Brain microvascular endothelial cell (primary cell): ENCODE data around the gene CEACAM8.
"Not testable (repeated sequence)": the region's sequence is repeated elsewhere in the genome, so short reads cannot be mapped to it uniquely, and the experiment has no call there.

Experiments used
- DNase-seq: peaks from one replicate; pipeline ENCODE4 v3.0.0-alpha.2; 2020
- H3K27ac ChIP-seq: fragments of 250-450 bp; sonication (Bioruptor Pico); 2 replicates; pipeline ENCODE4 v1.5.1; 2020; ENCODE audit warnings: mild to moderate bottlenecking, moderate library complexity
- H3K27me3 ChIP-seq: fragments of 250-450 bp; sonication (Bioruptor Pico); replicated peaks from 2 replicates; pipeline ENCODE4 v1.5.1; 2020; ENCODE audit warnings: mild to moderate bottlenecking
- H3K36me3 ChIP-seq: fragments of 250-450 bp; sonication (Bioruptor Pico); replicated peaks from 2 replicates; pipeline ENCODE4 v1.5.1; 2020; ENCODE audit warnings: mild to moderate bottlenecking
- H3K4me3 ChIP-seq: 2 replicates; pipeline ENCODE4 v1.5.1; 2011; ENCODE audit warnings: low read depth, mild to moderate bottlenecking, control low read depth, low read length, moderate library complexity
- in situ Hi-C: cut with HindIII; loops from 2 replicates; pipeline ENCODE4 v1.10.0; 2017; ENCODE audit warnings: low sequenced_read_pairs, low pct_ligation_motif_present
- TF ChIP-seq, protein P1 (sequence below): IDR thresholded peaks from 2 replicates; pipeline ENCODE4 v1.5.1; 2011; ENCODE audit warnings: low read depth, mild to moderate bottlenecking, moderate library complexity, low read length, control low read depth, inconsistent platforms; ENCODE audit errors: missing control alignments

CEACAM8 gene

DNA sequence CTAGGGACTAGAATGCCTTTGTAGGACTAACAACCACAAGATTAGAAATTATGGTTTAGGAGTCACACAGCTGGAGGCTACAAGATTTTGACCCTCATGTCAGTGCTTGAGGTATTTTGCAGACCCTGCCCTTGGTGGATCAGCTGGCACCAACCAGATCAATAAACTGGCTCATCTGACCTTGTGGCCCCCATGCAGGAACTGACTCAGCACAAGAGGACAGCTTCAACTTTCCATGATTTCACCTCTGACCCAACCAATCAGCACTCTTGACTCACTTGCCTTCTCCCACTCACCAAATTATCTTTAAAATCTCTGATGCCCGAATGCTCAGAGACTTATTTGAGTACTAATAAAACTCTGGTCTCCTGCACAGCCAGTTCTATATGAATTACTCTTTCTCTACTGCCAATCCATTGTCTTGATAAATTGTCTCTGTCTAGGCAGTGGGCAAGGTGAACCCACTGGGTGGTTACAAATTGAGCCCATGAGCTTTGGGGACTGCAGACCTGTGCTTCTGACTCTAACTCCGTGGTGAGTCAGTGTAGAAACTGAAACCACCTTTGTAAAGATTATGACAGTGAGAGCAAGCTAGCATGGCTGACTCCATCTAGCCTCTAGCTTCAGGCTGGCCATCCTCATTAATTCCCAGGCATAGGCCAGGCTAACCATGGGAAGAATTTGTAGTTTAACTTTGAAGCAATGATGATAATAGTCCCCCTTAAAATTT, 33.9 kb upstream of the CEACAM8 start:
- TF ChIP-seq, protein P1, sequence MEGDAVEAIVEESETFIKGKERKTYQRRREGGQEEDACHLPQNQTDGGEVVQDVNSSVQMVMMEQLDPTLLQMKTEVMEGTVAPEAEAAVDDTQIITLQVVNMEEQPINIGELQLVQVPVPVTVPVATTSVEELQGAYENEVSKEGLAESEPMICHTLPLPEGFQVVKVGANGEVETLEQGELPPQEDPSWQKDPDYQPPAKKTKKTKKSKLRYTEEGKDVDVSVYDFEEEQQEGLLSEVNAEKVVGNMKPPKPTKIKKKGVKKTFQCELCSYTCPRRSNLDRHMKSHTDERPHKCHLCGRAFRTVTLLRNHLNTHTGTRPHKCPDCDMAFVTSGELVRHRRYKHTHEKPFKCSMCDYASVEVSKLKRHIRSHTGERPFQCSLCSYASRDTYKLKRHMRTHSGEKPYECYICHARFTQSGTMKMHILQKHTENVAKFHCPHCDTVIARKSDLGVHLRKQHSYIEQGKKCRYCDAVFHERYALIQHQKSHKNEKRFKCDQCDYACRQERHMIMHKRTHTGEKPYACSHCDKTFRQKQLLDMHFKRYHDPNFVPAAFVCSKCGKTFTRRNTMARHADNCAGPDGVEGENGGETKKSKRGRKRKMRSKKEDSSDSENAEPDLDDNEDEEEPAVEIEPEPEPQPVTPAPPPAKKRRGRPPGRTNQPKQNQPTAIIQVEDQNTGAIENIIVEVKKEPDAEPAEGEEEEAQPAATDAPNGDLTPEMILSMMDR: no peak
- in situ Hi-C loops: no loop called here
- no peaks in the 10 kb centered on the region for H3K36me3 ChIP-seq
- no peak overlapping the region for H3K27ac ChIP-seq
- no peak for DNase-seq
- no peak overlapping the region for H3K4me3 ChIP-seq
- no peaks in the 10 kb centered on the region for H3K27me3 ChIP-seq

DNA sequence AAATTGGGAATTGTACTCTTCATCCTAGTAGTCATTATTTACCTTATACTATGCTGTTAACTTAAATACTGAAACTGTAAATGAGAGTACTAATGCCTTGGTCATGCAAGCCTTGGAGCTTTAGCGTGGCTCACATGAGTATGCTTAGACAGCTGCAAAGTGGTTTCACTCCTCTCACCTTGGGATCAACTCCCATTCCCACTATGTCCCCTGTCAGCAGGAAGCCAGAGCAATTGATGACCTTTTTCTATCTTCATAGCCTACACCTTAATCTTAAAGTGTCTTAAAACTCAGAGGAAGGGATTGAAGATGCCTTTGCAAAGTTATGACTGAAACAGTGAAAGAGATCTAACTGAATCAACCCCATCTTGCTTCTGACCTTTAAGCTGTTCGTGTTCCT, 33.2 kb upstream of the CEACAM8 start:
- H3K36me3 ChIP-seq: no peaks in the 10 kb centered on the region
- in situ Hi-C loops: no loop called here
- TF ChIP-seq, protein P1: no peak
- DNase-seq: no peak
- H3K27ac ChIP-seq: no peak overlapping the region
- H3K27me3 ChIP-seq: no peaks in the 10 kb centered on the region
- no peak overlapping the region for H3K4me3 ChIP-seq

DNA sequence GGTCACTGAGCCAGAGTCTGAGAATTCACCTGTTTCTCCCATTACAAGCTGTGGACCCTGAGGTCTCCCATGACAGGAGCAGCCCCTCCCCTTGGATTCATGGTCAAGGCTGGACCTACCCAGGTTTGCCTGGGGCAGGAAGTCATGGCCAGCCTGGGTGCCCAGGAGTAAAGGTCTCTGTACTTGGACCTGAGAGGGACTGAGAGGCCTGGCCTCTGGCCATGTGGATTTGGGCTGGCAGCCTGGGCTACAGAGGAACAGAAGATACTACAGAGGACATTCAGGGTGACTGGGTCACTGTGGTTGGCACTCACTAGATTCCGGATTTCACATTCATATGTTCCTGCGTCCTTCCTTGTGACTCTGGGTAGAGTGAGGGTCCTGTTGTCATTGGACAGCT, 31.5 kb upstream of the CEACAM8 start:
- H3K27ac ChIP-seq: no peak overlapping the region
- no peaks in the 10 kb centered on the region for H3K27me3 ChIP-seq
- H3K36me3 ChIP-seq: no peaks in the 10 kb centered on the region
- TF ChIP-seq, protein P1: no peak
- in situ Hi-C loops: no loop called here
- DNase-seq: no peak
- no peak overlapping the region for H3K4me3 ChIP-seq

DNA sequence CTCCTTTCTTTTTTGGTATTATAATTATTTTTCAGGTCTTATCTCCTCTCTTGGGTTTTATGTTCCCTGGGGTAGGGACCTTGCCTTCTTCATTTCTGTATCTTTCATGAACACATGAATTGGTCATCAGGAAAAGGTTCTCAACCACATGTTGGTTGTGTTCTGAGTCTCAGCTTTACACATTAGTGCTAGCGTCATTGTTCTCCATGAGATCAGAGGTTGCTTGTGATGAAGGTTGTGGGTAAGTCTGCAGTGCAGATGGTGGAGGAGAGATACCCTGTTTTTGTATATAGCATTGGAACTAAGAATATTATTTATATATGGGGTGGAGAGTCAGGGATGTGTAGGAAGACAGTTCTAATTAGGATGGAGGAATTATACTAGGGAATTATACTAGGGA, 24.5 kb upstream of the CEACAM8 start:
- TF ChIP-seq, protein P1: no peak
- DNase-seq: no peak
- no peaks in the 10 kb centered on the region for H3K36me3 ChIP-seq
- no peaks in the 10 kb centered on the region for H3K27me3 ChIP-seq
- in situ Hi-C loops: no loop called here
- no peak overlapping the region for H3K4me3 ChIP-seq
- no peak overlapping the region for H3K27ac ChIP-seq

DNA sequence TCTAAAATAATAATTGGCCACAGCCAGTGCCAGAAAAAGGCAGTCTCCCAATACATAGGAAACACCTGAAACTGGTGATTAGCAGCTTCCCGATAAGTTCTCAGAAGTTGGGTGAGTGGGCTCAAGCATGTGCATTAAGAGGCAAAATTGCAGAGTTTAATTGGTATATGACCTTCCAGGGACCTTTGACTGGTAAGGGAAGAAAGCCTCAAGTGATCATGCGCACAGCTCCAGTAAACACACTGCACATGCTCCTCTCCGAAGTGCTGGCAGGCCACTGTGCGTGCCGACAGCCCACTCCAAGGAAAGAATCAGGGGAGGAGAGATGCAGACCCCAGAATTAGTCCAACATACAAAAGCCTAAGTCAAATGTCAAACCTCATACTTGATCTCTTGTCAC, 18.9 kb upstream of the CEACAM8 start:
- no peak for DNase-seq
- no peaks in the 10 kb centered on the region for H3K27me3 ChIP-seq
- no peak overlapping the region for H3K4me3 ChIP-seq
- in situ Hi-C loops: no loop called here
- TF ChIP-seq, protein P1: no peak
- H3K36me3 ChIP-seq: no peaks in the 10 kb centered on the region
- no peak overlapping the region for H3K27ac ChIP-seq

DNA sequence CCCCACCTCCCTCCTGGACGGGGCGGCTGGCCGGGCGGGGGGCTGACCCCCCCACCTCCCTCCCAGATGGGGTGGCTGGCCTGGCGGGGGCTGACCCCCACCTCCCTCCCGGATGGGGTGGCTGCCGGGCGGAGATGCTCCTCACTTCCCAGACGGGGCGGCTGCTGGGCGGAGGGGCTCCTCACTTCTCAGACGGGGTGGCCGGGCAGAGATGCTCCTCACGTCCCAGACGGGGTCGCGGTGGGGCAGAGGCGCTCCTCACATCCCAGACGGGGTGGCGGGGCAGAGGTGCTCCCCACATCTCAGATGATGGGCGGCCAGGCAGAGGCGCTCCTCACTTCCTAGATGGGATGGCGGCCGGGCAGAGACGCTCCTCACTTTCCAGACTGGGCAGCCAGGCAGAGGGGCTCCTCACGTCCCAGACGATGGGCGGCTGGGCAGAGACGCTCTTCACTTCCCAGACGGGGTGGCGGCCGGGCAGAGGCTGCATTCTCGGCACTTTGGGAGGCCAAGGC, 15.7 kb upstream of the CEACAM8 start:
- H3K4me3 ChIP-seq, H3K27me3 ChIP-seq, H3K27ac ChIP-seq, DNase-seq, in situ Hi-C loops, H3K36me3 ChIP-seq: not testable (repeated sequence)
